Measurements from ENCODE around the gene IL15.

The IL15 gene

GRCh38 chr4:141782205-141782604 is 145.8 kb downstream of the IL15 start:
- no peak for DNase-seq (ENCODE audit: low read depth)
